Measurements from ENCODE around the gene KRABD2.

Gene KRABD2

GRCh38 chr17:8410883-8411238 is 34.4 kb upstream of the KRABD2 start:
- no peak overlapping the region for H3K27ac ChIP-seq
- intact Hi-C loops (cut with DNase I), result loop anchor here (10.0 kb wide), 1 partner anchor 334 kb away; the partner anchor contains the start of gene CCDC42
- no peak overlapping the region for H3K4me3 ChIP-seq
- H3K9me3 ChIP-seq, result no peaks in the 10 kb centered on the region
- H3K4me1 ChIP-seq, result peaks cover 9% of the 10 kb centered on the region
- H3K27me3 ChIP-seq, result no peaks in the 10 kb centered on the region
- TF ChIP-seq POLR2A (IDR thresholded peaks at IDR 0.05) (no peak), POLR2AphosphoS5 (IDR thresholded peaks at IDR 0.05; ENCODE audit: insufficient read depth in 1 of 2, low read depth in 1 of 2) (no peak)
- TF ChIP-seq, protein P1, sequence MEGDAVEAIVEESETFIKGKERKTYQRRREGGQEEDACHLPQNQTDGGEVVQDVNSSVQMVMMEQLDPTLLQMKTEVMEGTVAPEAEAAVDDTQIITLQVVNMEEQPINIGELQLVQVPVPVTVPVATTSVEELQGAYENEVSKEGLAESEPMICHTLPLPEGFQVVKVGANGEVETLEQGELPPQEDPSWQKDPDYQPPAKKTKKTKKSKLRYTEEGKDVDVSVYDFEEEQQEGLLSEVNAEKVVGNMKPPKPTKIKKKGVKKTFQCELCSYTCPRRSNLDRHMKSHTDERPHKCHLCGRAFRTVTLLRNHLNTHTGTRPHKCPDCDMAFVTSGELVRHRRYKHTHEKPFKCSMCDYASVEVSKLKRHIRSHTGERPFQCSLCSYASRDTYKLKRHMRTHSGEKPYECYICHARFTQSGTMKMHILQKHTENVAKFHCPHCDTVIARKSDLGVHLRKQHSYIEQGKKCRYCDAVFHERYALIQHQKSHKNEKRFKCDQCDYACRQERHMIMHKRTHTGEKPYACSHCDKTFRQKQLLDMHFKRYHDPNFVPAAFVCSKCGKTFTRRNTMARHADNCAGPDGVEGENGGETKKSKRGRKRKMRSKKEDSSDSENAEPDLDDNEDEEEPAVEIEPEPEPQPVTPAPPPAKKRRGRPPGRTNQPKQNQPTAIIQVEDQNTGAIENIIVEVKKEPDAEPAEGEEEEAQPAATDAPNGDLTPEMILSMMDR (IDR thresholded peaks at IDR 0.05), result no peak
- H3K36me3 ChIP-seq, result no peaks in the 10 kb centered on the region
- no peak for DNase-seq (ENCODE audit: extremely low spot score in 2 of 2)

GRCh38 chr17:8409966-8410882 is 33.7 kb upstream of the KRABD2 start:
- Histone ChIP-seq H3K27ac (no peak overlapping the region), H3K4me3 (no peak overlapping the region), H3K27me3 (no peaks in the 10 kb centered on the region), H3K36me3 (no peaks in the 10 kb centered on the region), H3K9me3 (no peaks in the 10 kb centered on the region), H3K4me1 (peaks cover 9% of the 10 kb centered on the region)
- intact Hi-C loops (cut with DNase I), result loop anchor here (10.0 kb wide), 1 partner anchor 335 kb away; the partner anchor contains the start of gene CCDC42
- DNase-seq (ENCODE audit: extremely low spot score in 2 of 2), result no peak
- TF ChIP-seq POLR2AphosphoS5 (IDR thresholded peaks at IDR 0.05; ENCODE audit: insufficient read depth in 1 of 2, low read depth in 1 of 2), result peak in 1 of 2 donors; percentile 54
- TF ChIP-seq, protein P1 (IDR thresholded peaks at IDR 0.05), result peak; percentile 56 to 90 (median 89)
- TF ChIP-seq POLR2A (IDR thresholded peaks at IDR 0.05), result no peak

GRCh38 chr17:8408371-8408770 is 31.9 kb upstream of the KRABD2 start:
- DNase-seq (ENCODE audit: extremely low spot score in 2 of 2), result no peak
- intact Hi-C loops (cut with DNase I), result no loop called here
- Histone ChIP-seq H3K4me1 (peaks cover 9% of the 10 kb centered on the region), H3K27me3 (no peaks in the 10 kb centered on the region), H3K36me3 (no peaks in the 10 kb centered on the region), H3K4me3 (no peak overlapping the region), H3K27ac (no peak overlapping the region), H3K9me3 (no peaks in the 10 kb centered on the region)
- TF ChIP-seq POLR2A (IDR thresholded peaks at IDR 0.05) (no peak), POLR2AphosphoS5 (IDR thresholded peaks at IDR 0.05; ENCODE audit: insufficient read depth in 1 of 2, low read depth in 1 of 2) (no peak)
- TF ChIP-seq, protein P1 (IDR thresholded peaks at IDR 0.05), result no peak

GRCh38 chr17:8406174-8406573 is 29.7 kb upstream of the KRABD2 start:
- Histone ChIP-seq H3K27ac (no peak overlapping the region), H3K4me1 (peaks cover 9% of the 10 kb centered on the region), H3K27me3 (no peaks in the 10 kb centered on the region), H3K9me3 (no peaks in the 10 kb centered on the region), H3K4me3 (no peak overlapping the region), H3K36me3 (no peaks in the 10 kb centered on the region)
- intact Hi-C loops (cut with DNase I), result no loop called here
- TF ChIP-seq POLR2A (IDR thresholded peaks at IDR 0.05), result no peak
- no peak for DNase-seq (ENCODE audit: extremely low spot score in 2 of 2)

GRCh38 chr17:8405499-8406016 is 29.1 kb upstream of the KRABD2 start:
- no peak overlapping the region for H3K4me3 ChIP-seq
- H3K27ac ChIP-seq, result no peak overlapping the region
- H3K36me3 ChIP-seq, result no peaks in the 10 kb centered on the region
- DNase-seq (ENCODE audit: extremely low spot score in 2 of 2), result no peak
- no peaks in the 10 kb centered on the region for H3K9me3 ChIP-seq
- TF ChIP-seq, protein P1 (IDR thresholded peaks at IDR 0.05), result no peak
- TF ChIP-seq POLR2A (IDR thresholded peaks at IDR 0.05), result no peak
- no peak for TF ChIP-seq POLR2AphosphoS5 (IDR thresholded peaks at IDR 0.05; ENCODE audit: insufficient read depth in 1 of 2, low read depth in 1 of 2)
- H3K4me1 ChIP-seq, result peaks cover 8% of the 10 kb centered on the region
- H3K27me3 ChIP-seq, result no peaks in the 10 kb centered on the region
- intact Hi-C loops (cut with DNase I), result no loop called here

Measured in vagina (tissue), 2 donors.